ENCODE measurements around the gene LTC4S. TPM values are rescaled to one million over a fixed set of nuclear protein-coding genes. Genes with fewer than 3 reads are reported as not detected.

The LTC4S gene
- total and polyA plus RNA-seq, 2 experiments from 2014 or later = 3.7 TPM; not detected in 1

GRCh38 chr5:179765400-179765799 is 28.4 kb upstream of the LTC4S start:
- no peaks in the 10 kb centered on the region for H3K27me3 ChIP-seq
- H3K9me2 ChIP-seq (replicated peaks; ENCODE audit: insufficient read depth) = no peaks in the 10 kb centered on the region
- peaks cover 84% of the 10 kb centered on the region for H3K79me2 ChIP-seq
- no peak overlapping the region for H3K27ac ChIP-seq
- TF ChIP-seq EZH2 (IDR thresholded peaks at IDR 0.05; ENCODE audit: borderline replicate concordance) (no peak), CTCF (IDR thresholded peaks at IDR 0.05; ENCODE audit: poor library complexity) (no peak), EZH2phosphoT487 (IDR thresholded peaks at IDR 0.05; ENCODE audit: low read depth, severe bottlenecking, unreplicated experiment) (no peak)
- no peak overlapping the region for H3K4me2 ChIP-seq
- H3K4me3 ChIP-seq = no peak overlapping the region
- no peaks in the 10 kb centered on the region for H3K9me3 ChIP-seq (ENCODE audit: low read depth)
- H3K4me1 ChIP-seq (ENCODE audit: insufficient read depth) = peaks cover 21% of the 10 kb centered on the region
- H2AFZ ChIP-seq = no peak overlapping the region
- 73% methylated on average over 13 of the region's 13 CpGs for WGBS (ENCODE audit: low lambda C conversion rate, missing lambda C conversion rate)
- peak; percentile 23 for DNase-seq (ENCODE audit: low spot score)
- H3K36me3 ChIP-seq (replicated peaks; ENCODE audit: insufficient read depth, low read depth) = no peaks in the 10 kb centered on the region
- H4K20me1 ChIP-seq (ENCODE audit: insufficient read depth, poor library complexity, severe bottlenecking) = peaks cover 67% of the 10 kb centered on the region

- Histone ChIP-seq H3K4me1 (ENCODE audit: insufficient read depth) (peaks cover 21% of the 10 kb centered on the region), H3K79me2 (peaks cover 79% of the 10 kb centered on the region), H3K9me3 (ENCODE audit: low read depth) (no peaks in the 10 kb centered on the region), H3K9me2 (replicated peaks; ENCODE audit: insufficient read depth) (no peaks in the 10 kb centered on the region), H3K36me3 (replicated peaks; ENCODE audit: insufficient read depth, low read depth) (no peaks in the 10 kb centered on the region), H3K27ac (no peak overlapping the region), H3K4me2 (no peak overlapping the region), H3K4me3 (no peak overlapping the region), H2AFZ (no peak overlapping the region), H4K20me1 (ENCODE audit: insufficient read depth, poor library complexity, severe bottlenecking) (peaks cover 61% of the 10 kb centered on the region), H3K27me3 (no peaks in the 10 kb centered on the region)
- 87% methylated on average over 20 of the region's 20 CpGs for WGBS (ENCODE audit: low lambda C conversion rate, missing lambda C conversion rate)
- TF ChIP-seq CTCF (IDR thresholded peaks at IDR 0.05; ENCODE audit: poor library complexity) (no peak), EZH2 (IDR thresholded peaks at IDR 0.05; ENCODE audit: borderline replicate concordance) (no peak), EZH2phosphoT487 (IDR thresholded peaks at IDR 0.05; ENCODE audit: low read depth, severe bottlenecking, unreplicated experiment) (no peak)
- no peak for DNase-seq (ENCODE audit: low spot score)
These were observed 27.6 kb upstream of the LTC4S start for GRCh38 chr5:179766021-179766725.

GRCh38 chr5:179766726-179767455 is 26.9 kb upstream of the LTC4S start:
- Histone ChIP-seq H3K27me3 (no peaks in the 10 kb centered on the region), H3K79me2 (peaks cover 72% of the 10 kb centered on the region), H3K27ac (no peak overlapping the region), H3K9me3 (ENCODE audit: low read depth) (no peaks in the 10 kb centered on the region), H3K4me1 (ENCODE audit: insufficient read depth) (peaks cover 20% of the 10 kb centered on the region), H3K9me2 (replicated peaks; ENCODE audit: insufficient read depth) (no peaks in the 10 kb centered on the region), H3K36me3 (replicated peaks; ENCODE audit: insufficient read depth, low read depth) (no peaks in the 10 kb centered on the region), H3K4me3 (no peak overlapping the region), H2AFZ (no peak overlapping the region), H4K20me1 (ENCODE audit: insufficient read depth, poor library complexity, severe bottlenecking) (peaks cover 54% of the 10 kb centered on the region), H3K4me2 (no peak overlapping the region)
- 80% methylated on average over 12 of the region's 12 CpGs for WGBS (ENCODE audit: low lambda C conversion rate, missing lambda C conversion rate)
- TF ChIP-seq EZH2phosphoT487 (IDR thresholded peaks at IDR 0.05; ENCODE audit: low read depth, severe bottlenecking, unreplicated experiment) = no peak
- TF ChIP-seq EZH2 (IDR thresholded peaks at IDR 0.05; ENCODE audit: borderline replicate concordance) = no peak
- no peak for TF ChIP-seq CTCF (IDR thresholded peaks at IDR 0.05; ENCODE audit: poor library complexity)
- no peak for DNase-seq (ENCODE audit: low spot score)

Data from hepatocyte (in vitro differentiated cells).